ENCODE data around the gene HMX3. TPM values are rescaled to one million over a fixed set of nuclear protein-coding genes. Genes with fewer than 3 reads are reported as not detected.
A peak's percentile ranks its signal among the peaks of the same experiment; 100 is the strongest.

The HMX3 gene
- total RNA-seq, 1 experiment from 2014 or later, result not detected

- no peak for DNase-seq (ENCODE audit: low spot score)
These were observed 12.1 kb downstream of the HMX3 start, which contains the start of gene HMX2 for GRCh38 chr10:123147635-123148413. Gene HMX2 (plus strand): TSS chr10:123148136. CDS start chr10:123148379, 243 bp downstream.

DNA sequence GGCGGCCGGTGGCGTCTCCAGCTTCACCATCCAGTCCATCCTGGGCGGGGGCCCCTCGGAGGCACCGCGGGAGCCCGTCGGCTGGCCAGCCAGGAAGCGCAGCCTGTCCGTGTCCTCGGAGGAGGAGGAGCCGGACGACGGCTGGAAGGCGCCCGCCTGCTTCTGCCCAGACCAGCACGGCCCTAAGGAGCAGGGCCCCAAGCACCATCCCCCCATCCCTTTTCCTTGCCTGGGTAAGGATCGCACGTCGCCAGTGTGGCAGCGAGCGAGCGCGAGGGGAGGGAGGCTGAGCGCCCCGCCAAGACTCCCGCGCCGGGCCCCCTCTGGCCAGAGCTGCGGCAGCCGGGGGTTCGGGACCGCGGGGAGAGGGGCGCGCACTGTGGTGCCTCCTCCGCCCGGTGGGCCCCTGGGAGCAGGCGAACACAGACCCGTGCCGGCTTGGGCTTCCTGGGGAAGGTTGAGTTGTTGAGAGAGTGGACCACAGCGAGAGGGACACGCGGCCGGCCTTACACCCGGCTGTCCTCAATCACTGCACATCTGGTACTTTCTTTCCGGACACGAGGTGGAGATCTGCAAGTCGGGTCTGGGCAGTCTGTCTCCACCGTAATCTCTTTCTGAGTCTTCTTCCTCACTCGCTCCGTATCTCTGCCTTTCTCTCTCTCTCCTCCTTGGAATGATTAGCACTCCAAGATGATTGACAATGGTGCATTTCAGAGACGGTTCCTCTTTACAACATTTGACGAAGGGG lies 12.8 kb downstream of the HMX3 start:
- no peak for DNase-seq (ENCODE audit: low spot score)

- no peak for DNase-seq (ENCODE audit: low spot score)
These were observed 13.4 kb downstream of the HMX3 start for GRCh38 chr10:123149162-123149567.

- no peak for DNase-seq (ENCODE audit: low spot score)
These were observed 13.9 kb downstream of the HMX3 start for GRCh38 chr10:123149568-123150270.

GRCh38 chr10:123150271-123150985 lies 14.7 kb downstream of the HMX3 start:
- DNase-seq (ENCODE audit: low spot score), result no peak

- DNase-seq (ENCODE audit: low spot score), result no peak
These were observed 15.4 kb downstream of the HMX3 start for GRCh38 chr10:123150986-123151736.

- DNase-seq (ENCODE audit: low spot score), result no peak
These were observed 16.0 kb downstream of the HMX3 start for GRCh38 chr10:123151737-123152135.

DNA sequence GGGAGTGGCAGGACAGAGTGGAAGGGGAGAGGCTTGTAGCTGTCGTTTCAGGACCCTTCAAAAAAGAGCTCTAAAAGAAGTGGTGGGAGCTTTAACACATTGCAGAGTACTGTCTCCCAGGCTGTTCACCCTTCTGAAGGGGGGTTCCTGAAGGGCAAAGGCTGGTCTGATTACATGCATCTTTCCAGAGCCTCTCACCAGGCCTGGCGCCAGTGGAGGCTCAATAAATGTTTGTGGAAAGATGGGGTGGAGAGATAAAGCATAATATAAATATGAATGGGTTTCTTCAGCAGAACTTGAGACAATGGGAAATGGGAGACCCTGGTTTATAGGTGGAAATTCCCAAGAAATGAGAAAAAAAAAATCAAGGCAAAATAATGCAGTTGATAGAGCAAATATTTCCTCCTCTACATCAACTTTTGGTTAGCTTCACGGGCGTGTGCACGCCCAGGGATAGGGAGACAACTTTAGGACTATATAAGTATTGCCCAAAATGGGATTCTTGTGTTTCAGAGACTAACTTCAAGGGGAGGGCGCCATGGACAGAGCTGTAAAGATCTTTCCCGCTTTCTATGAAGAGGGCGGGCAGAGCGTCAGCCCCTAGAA lies 17.8 kb downstream of the HMX3 start:
- DNase-seq (ENCODE audit: low spot score), result no peak

GRCh38 chr10:123154092-123154710 lies 18.4 kb downstream of the HMX3 start, which contains the start of gene BUB3:
Gene BUB3 (plus strand): TSS chr10:123154402. CDS start chr10:123154918, 516 bp downstream.
- DNase-seq (ENCODE audit: low spot score), result peak; percentile 98

DNA sequence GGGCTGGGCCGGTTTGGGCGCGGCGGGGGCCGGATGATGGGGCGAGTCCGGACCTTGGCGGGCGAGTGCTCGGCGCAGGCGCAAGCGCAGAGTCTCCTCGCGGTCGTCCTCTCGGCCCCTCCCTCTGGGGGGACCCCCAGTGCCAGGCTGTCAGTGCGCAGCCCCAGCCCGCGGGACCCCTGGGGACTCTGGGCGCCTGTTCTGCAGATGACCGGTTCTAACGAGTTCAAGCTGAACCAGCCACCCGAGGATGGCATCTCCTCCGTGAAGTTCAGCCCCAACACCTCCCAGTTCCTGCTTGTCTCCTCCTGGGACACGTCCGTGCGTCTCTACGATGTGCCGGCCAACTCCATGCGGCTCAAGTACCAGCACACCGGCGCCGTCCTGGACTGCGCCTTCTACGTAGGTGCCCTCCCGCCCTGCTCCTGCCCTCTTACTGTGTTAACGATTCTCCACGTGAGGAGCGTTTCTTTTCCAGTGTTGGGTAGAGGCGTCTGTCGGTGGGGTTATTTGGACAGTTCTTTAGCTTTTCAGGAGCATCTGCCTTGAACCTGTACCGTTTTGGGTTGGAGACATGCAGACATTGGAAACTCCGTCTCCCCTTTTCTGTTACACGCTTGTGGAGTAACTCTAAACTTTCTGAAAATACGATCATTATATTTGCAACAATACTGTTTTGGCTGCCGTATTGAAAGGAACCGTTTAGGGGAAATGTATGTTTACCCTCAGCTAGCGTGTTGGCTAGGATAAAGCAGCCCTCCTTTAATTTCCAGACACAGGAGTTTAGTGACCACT lies 19.1 kb downstream of the HMX3 start:
- peak; percentile 35 for DNase-seq (ENCODE audit: low spot score)

GRCh38 chr10:123156078-123156477 lies 20.3 kb downstream of the HMX3 start:
- peak; percentile 2 for DNase-seq (ENCODE audit: low spot score)

DNA sequence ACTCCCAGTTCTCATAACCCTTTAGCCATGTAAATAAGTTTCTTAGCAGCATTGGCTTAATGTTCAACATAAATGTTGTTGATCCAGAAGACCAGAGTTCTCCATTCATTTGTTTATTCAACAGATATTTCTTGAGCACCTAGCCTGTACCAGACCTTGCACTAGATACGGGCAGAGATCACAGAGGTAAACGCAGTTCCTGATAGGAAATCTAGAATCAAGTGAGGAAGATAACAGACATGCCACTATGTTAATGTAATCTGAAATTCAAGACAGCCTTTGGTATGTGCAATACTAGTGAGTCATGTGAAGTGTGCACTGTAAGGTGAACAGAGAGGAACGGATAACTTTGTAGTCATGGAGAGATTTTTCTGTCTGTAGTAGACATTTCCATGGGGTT lies 21.4 kb downstream of the HMX3 start:
- DNase-seq (ENCODE audit: low spot score), result peak; percentile 14

DNA sequence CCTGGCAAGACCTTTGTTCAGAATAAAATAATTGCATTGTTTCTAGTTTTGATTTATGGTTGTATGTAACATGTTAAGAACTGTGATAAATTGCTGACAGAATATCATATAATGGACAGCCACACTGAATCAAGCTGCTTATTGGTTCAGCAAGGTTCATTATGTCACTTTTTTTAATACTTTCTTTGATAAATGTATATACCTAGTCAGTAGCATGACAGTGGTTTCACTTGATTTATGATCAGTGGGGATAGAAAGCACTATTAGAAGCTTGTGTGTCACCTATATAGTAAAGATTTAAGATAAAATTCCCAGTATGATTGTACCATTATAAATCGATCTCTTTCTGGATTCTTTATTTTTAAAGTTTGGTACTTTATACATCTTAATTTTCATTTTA lies 22.9 kb downstream of the HMX3 start:
- DNase-seq (ENCODE audit: low spot score), result no peak

GRCh38 chr10:123160311-123160980 lies 24.7 kb downstream of the HMX3 start:
- DNase-seq (ENCODE audit: low spot score), result no peak

- DNase-seq (ENCODE audit: low spot score), result no peak
These were observed 28.5 kb downstream of the HMX3 start for GRCh38 chr10:123164319-123164718.

DNA sequence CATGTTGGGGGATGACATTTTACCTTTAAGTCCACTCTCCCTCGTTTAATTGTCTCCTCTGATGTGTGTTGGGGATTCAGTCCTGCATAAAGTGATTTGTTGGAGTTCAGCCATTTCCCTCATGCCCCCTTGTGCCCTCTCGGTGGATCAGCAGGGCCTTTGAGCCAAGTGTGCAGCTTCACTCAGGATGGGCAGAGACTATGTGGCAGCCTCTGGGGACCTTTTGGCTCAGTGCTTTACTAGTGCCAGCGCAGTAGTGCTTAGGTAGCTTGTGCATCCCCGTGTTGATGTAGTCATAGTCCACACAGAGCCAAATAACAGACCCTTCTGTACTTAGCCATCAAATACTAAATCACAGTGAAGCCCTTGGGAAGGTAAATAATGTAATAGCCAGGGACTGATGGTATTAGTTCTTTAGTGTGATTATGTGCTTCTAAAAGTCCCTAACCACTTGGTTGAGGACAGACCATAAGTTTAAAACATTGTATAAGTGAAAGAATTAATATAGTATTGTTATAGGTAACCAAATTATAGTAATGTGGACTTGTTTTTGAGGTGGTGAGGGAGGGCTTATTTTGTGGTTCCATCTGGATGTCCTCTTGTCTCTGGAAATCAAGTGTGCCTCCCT lies 29.8 kb downstream of the HMX3 start:
- DNase-seq (ENCODE audit: low spot score), result no peak

- no peak for DNase-seq (ENCODE audit: low spot score)
These were observed 30.8 kb downstream of the HMX3 start for GRCh38 chr10:123166618-123167017.

DNA sequence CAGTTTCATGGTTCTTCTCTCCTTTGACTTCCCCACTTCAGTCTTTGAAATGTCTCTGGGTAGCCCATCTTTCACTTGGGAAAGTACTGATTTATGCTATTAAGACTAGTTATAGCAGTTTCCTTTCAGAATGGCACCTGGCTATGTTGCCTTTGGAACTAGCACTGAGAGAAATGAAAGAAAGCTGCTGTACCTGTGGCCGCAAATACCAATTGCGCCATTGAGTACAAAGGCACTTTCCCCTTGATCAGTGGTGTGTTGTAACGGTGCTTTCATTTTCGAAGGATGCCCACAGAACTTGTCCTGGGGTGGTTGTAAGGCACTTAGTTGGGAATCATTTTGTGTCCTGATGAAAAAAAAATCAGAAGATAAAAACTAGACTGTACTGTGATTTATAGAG lies 35.2 kb downstream of the HMX3 start:
- DNase-seq (ENCODE audit: low spot score), result no peak

All from A172 (cell line).